ENCODE data around the gene MBIP. TPM values are rescaled to one million over a fixed set of nuclear protein-coding genes. Genes with fewer than 3 reads are reported as not detected.

MBIP gene
- total RNA-seq, 1 donor from 2014 or later, result 21.9 TPM

- DNase-seq (ENCODE audit: low spot score), result no peak
These were observed 30.5 kb downstream of the MBIP start for GRCh38 chr14:36289954-36290353.

DNA sequence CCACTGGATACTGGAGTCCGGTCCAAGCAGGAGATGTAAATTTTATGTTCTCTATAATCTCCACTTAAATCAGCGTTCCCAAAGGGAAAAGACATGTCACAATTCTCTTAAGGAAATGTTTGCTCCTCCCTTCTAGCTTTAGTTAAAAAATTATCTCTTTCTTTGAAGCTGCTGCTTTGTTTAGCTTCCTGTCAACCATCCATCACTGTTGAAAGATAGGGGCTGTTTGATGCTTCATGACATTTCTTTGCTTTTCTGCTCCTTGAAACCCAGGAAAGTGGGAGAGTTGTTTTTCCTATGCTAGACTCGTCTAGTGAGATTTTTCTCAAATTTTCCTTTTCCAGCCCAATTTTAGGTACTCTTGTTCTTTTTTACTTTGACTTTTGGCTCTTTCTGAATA is 31.9 kb downstream of the MBIP start:
- Mint-ChIP-seq H3K4me3 (ENCODE audit: unreplicated experiment) (no peak overlapping the region), H3K9me3 (ENCODE audit: low read depth) (no peaks in the 10 kb centered on the region), H3K27ac (ENCODE audit: unreplicated experiment) (no peak overlapping the region), H3K4me1 (ENCODE audit: low read depth) (no peaks in the 10 kb centered on the region), H3K36me3 (ENCODE audit: low read depth) (no peaks in the 10 kb centered on the region), H3K27me3 (ENCODE audit: low read depth) (peaks cover 14% of the 10 kb centered on the region)
- no peak for TF ChIP-seq CTCF (IDR thresholded peaks at IDR 0.05)
- DNase-seq (ENCODE audit: low spot score), result no peak

More at GRCh38 chr14:36289954-36290353, 30.5 kb downstream of the MBIP start:
- TF ChIP-seq CTCF (IDR thresholded peaks at IDR 0.05), result no peak
- peaks cover 8% of the 10 kb centered on the region for H3K4me1 Mint-ChIP-seq (ENCODE audit: low read depth)
- H3K36me3 Mint-ChIP-seq (ENCODE audit: low read depth), result no peaks in the 10 kb centered on the region
- H3K27ac Mint-ChIP-seq (ENCODE audit: unreplicated experiment), result no peak overlapping the region
- peaks cover 9% of the 10 kb centered on the region for H3K27me3 Mint-ChIP-seq (ENCODE audit: low read depth)
- H3K4me3 Mint-ChIP-seq (ENCODE audit: unreplicated experiment), result no peak overlapping the region
- no peaks in the 10 kb centered on the region for H3K9me3 Mint-ChIP-seq (ENCODE audit: low read depth)

- peaks cover 26% of the 10 kb centered on the region for H3K27me3 Mint-ChIP-seq (ENCODE audit: low read depth)
- no peaks in the 10 kb centered on the region for H3K9me3 Mint-ChIP-seq (ENCODE audit: low read depth)
- H3K36me3 Mint-ChIP-seq (ENCODE audit: low read depth), result no peaks in the 10 kb centered on the region
- no peak overlapping the region for H3K27ac Mint-ChIP-seq (ENCODE audit: unreplicated experiment)
- no peak for TF ChIP-seq CTCF (IDR thresholded peaks at IDR 0.05)
- no peaks in the 10 kb centered on the region for H3K4me1 Mint-ChIP-seq (ENCODE audit: low read depth)
- DNase-seq (ENCODE audit: low spot score), result no peak
- no peak overlapping the region for H3K4me3 Mint-ChIP-seq (ENCODE audit: unreplicated experiment)
These were observed 35.4 kb downstream of the MBIP start for GRCh38 chr14:36284971-36285595.

DNA sequence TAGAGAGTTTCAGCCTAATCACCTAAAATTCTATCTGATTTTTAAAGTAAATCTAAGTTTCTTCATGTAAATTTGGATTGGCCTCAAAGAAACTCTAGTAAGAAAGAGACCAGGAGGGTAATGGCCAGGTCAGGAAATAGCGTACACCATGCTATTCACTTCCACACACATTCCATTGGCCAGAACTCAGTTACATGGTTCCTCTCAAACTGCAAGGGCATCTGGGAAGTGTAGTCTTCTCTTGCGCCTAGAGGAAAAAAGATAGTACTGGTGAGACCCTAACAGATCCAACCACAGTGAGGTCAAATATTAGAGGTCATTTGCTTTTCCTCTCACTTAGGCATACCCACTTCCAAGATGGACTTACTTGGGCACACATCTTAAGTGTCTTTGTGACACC is 39.1 kb downstream of the MBIP start:
- Mint-ChIP-seq H3K9me3 (ENCODE audit: low read depth) (no peaks in the 10 kb centered on the region), H3K27ac (ENCODE audit: unreplicated experiment) (no peak overlapping the region), H3K36me3 (ENCODE audit: low read depth) (no peaks in the 10 kb centered on the region), H3K4me1 (ENCODE audit: low read depth) (no peaks in the 10 kb centered on the region), H3K4me3 (ENCODE audit: unreplicated experiment) (no peak overlapping the region), H3K27me3 (ENCODE audit: low read depth) (peaks cover 47% of the 10 kb centered on the region)
- DNase-seq (ENCODE audit: low spot score), result no peak
- TF ChIP-seq CTCF (IDR thresholded peaks at IDR 0.05), result no peak

GRCh38 chr14:36279306-36280190 is 40.9 kb downstream of the MBIP start:
- TF ChIP-seq CTCF (IDR thresholded peaks at IDR 0.05), result no peak
- Mint-ChIP-seq H3K27me3 (ENCODE audit: low read depth) (peaks cover 45% of the 10 kb centered on the region), H3K4me1 (ENCODE audit: low read depth) (no peaks in the 10 kb centered on the region), H3K27ac (ENCODE audit: unreplicated experiment) (no peak overlapping the region), H3K36me3 (ENCODE audit: low read depth) (no peaks in the 10 kb centered on the region), H3K9me3 (ENCODE audit: low read depth) (no peaks in the 10 kb centered on the region), H3K4me3 (ENCODE audit: unreplicated experiment) (no peak overlapping the region)
- no peak for DNase-seq (ENCODE audit: low spot score)
